Kidney (tissue), 14 donors: ENCODE results near the gene CLIC4. TPM values are rescaled to one million over a fixed set of nuclear protein-coding genes. Genes with fewer than 3 reads are reported as not detected.
A peak's percentile ranks its signal among the peaks of the same experiment; 100 is the strongest.

Experiments
- DNase-seq, 5 donors: peaks; one replicate each; pipeline ENCODE4 v3.0.0-alpha.2; 2013 to 2020
- FAIRE-seq: peaks from 2 replicates; lab custom pipeline; 2012; peaks lifted over from hg19 to GRCh38; lab: Jason Lieb, UNC
- H3K27ac ChIP-seq, 2 donors: one replicate each; pipeline ENCODE4 v1.7.0; 2013; ENCODE audit warnings: low read depth in 2 of 2, low read length in 2 of 2, inconsistent platforms in 1 of 2
- H3K27me3 ChIP-seq: one replicate; pipeline ENCODE4 v1.7.1; 2013; ENCODE audit warnings: low read length, inconsistent platforms; ENCODE audit not compliant: control insufficient read depth, insufficient read depth
- H3K36me3 ChIP-seq, 3 donors: one replicate each; pipeline versions ENCODE4 v1.7.0 to v1.7.1; 2013; ENCODE audit warnings: low read length in 3 of 3, control low read depth in 1 of 3, inconsistent platforms in 1 of 3; ENCODE audit not compliant: insufficient read depth in 3 of 3, control insufficient read depth in 2 of 3
- H3K4me1 ChIP-seq, 3 donors: one replicate each; pipeline versions ENCODE4 v1.7.0 to v1.7.1; 2013; ENCODE audit warnings: low read length in 3 of 3, inconsistent platforms in 1 of 3, low read depth in 1 of 3; ENCODE audit not compliant: control insufficient read depth in 2 of 3, insufficient read depth in 2 of 3
- H3K4me3 ChIP-seq, 3 donors: one replicate each; pipeline versions ENCODE4 v1.7.0 to v1.8.1; 2013; ENCODE audit warnings: low read length in 3 of 3, control low read depth in 1 of 3, inconsistent platforms in 1 of 3
- H3K9ac ChIP-seq, 3 donors: one replicate each; pipeline versions ENCODE4 v1.7.0 to v1.7.1; 2013; ENCODE audit warnings: low read length in 3 of 3, control low read depth in 1 of 3, inconsistent platforms in 1 of 3
- H3K9me3 ChIP-seq, 3 donors: one replicate each; pipeline versions ENCODE4 v1.7.0 to v1.7.1; 2013; ENCODE audit warnings: low read length in 3 of 3, control low read depth in 1 of 3, inconsistent platforms in 1 of 3; ENCODE audit not compliant: control insufficient read depth in 2 of 3, insufficient read depth in 1 of 3
- CTCF ChIP-seq: IDR thresholded peaks from 3 replicates; pipeline ENCODE4 v1.5.1; 2012; ENCODE audit warnings: mild to moderate bottlenecking, moderate library complexity, borderline replicate concordance; ENCODE audit not compliant: insufficient read depth; ENCODE audit errors: extremely low read depth
- intact Hi-C: fragments of 100-400 bp; cut with DNase I; formaldehyde crosslinking; loops from one replicate; pipeline ENCODE4 v1.11.1; 2022
- polyA plus RNA-seq: library from polyadenylated mRNA; stranded (reverse); fragments of 350-450 nt; fragmentation: Illumina TruSeq; extraction: RNeasy Lipid Tissue Mini Kit (QIAGEN cat#74804); gene quantifications from one replicate; pipeline ENCODE4 v1.2.3, GENCODE V29; 2014; ENCODE audit warnings: low read depth, low replicate concordance; ENCODE audit not compliant: insufficient read depth
- total RNA-seq: library from RNA; stranded (reverse); fragmentation: NEBNext Ultra II Directional; extraction: Animal tissue kit (Norgen Biotek cat#: 25700); gene quantifications from one replicate; pipeline ENCODE4 v1.2.1, GENCODE V29; 2021
- donor health status: control.
- donor health status: control.
- donor health status: control.
- donor health status: control.
- donor health status: control.
- donor health status: DM: yes; HTN: yes; CAD: no.
- donor health status: Normal renal cell carcinoma (clear cell type).

CLIC4 gene
- total and polyA plus RNA-seq, 2 donors from 2014 or later, result 72.7 to 315 TPM

- FAIRE-seq (peak; percentile 93), DNase-seq (peak in 2 of 5 donors; percentile 82 to 85)
These were observed 85.5 kb downstream of the CLIC4 start for GRCh38 chr1:24830680-24831272.

GRCh38 chr1:24841593-24841992 is 96.3 kb downstream of the CLIC4 start:
- peaks cover 2 to 25% (median 5%) of the 10 kb centered on the region in 3 donors for H3K36me3 ChIP-seq
- intact Hi-C loops, result no loop called here
- FAIRE-seq, result no peak
- H3K9ac ChIP-seq, result no peak overlapping the region
- no peaks in the 10 kb centered on the region for H3K27me3 ChIP-seq
- H3K4me1 ChIP-seq, result no peaks in the 10 kb centered on the region
- H3K4me3 ChIP-seq, result no peak overlapping the region
- H3K27ac ChIP-seq, result no peak overlapping the region
- no peaks in the 10 kb centered on the region for H3K9me3 ChIP-seq
- no peak for DNase-seq
- no peak for TF ChIP-seq CTCF

More at GRCh38 chr1:24830680-24831272, 85.5 kb downstream of the CLIC4 start:
- Histone ChIP-seq H3K36me3 (no peaks in the 10 kb centered on the region), H3K27me3 (no peaks in the 10 kb centered on the region), H3K4me1 (peaks cover 2 to 10% (median 2%) of the 10 kb centered on the region in 3 donors), H3K4me3 (no peak overlapping the region), H3K9ac (no peak overlapping the region), H3K27ac (no peak overlapping the region), H3K9me3 (no peaks in the 10 kb centered on the region)
- peak; percentile 65 for TF ChIP-seq CTCF
- intact Hi-C loops, result no loop called here

GRCh38 chr1:24846671-24847070 is 101.4 kb downstream of the CLIC4 start:
- Histone ChIP-seq H3K4me3 (no peak overlapping the region), H3K4me1 (peaks cover 0 to 2% (median 0%) of the 10 kb centered on the region in 3 donors), H3K9me3 (no peaks in the 10 kb centered on the region), H3K36me3 (peaks cover 0 to 4% (median 0%) of the 10 kb centered on the region in 3 donors), H3K27me3 (no peaks in the 10 kb centered on the region), H3K9ac (no peak overlapping the region), H3K27ac (no peak overlapping the region)
- DNase-seq, result no peak
- intact Hi-C loops, result no loop called here
- no peak for FAIRE-seq
- TF ChIP-seq CTCF, result no peak
